ENCODE results near the gene RNF41.
"Not testable (repeated sequence)": the region's sequence is repeated elsewhere in the genome, so short reads cannot be mapped to it uniquely, and the experiment has no call there.

RNF41 gene

DNA sequence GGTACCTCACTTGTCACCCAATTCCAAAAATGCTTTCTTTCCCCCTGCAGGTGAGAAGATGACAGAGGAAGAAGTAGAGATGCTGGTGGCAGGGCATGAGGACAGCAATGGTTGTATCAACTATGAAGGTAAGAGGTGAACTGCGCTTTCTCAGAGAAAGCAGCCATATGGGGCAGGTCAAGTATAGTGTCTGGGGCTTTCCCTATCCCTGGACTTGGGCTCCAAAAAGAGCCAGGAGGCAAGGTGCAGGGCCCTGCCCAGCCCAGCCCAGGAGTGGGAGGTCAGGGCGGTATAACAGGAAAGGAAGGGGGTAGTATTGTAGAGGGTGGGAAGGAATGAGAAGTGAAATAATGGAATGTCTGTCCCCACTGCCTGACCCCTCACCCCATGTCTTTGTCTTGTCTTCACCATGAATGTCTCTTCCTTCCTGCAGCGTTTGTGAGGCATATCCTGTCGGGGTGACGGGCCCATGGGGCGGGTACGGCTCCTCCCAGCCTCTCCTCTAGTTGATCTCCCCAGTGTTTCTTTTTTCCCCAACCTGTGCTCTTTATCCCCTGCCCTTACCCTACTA is 61.4 kb downstream of the RNF41 start:
- no peaks in the 10 kb centered on the region for H3K27me3 ChIP-seq (ENCODE audit: control insufficient read depth, insufficient read depth, low read length, poor library complexity, severe bottlenecking)
- no peaks in the 10 kb centered on the region for H3K9me3 ChIP-seq (ENCODE audit: control insufficient read depth, low read length)
- 59 to 71% methylated on average over 7 of the region's 7 CpGs for WGBS, 2 experiments
- H3K36me3 ChIP-seq (ENCODE audit: control insufficient read depth, insufficient read depth, low read length) = peaks cover 42% of the 10 kb centered on the region
- H3K4me1 ChIP-seq (ENCODE audit: control insufficient read depth, insufficient read depth, low read length) = peaks cover 38% of the 10 kb centered on the region
- H3K27ac ChIP-seq (ENCODE audit: insufficient read depth, low read depth, low read length, poor library complexity, severe bottlenecking) = peak overlapping the region; percentile 62
- H3K4me3 ChIP-seq (ENCODE audit: insufficient read depth, low read depth, low read length) = peak overlapping the region; percentile 70

DNA sequence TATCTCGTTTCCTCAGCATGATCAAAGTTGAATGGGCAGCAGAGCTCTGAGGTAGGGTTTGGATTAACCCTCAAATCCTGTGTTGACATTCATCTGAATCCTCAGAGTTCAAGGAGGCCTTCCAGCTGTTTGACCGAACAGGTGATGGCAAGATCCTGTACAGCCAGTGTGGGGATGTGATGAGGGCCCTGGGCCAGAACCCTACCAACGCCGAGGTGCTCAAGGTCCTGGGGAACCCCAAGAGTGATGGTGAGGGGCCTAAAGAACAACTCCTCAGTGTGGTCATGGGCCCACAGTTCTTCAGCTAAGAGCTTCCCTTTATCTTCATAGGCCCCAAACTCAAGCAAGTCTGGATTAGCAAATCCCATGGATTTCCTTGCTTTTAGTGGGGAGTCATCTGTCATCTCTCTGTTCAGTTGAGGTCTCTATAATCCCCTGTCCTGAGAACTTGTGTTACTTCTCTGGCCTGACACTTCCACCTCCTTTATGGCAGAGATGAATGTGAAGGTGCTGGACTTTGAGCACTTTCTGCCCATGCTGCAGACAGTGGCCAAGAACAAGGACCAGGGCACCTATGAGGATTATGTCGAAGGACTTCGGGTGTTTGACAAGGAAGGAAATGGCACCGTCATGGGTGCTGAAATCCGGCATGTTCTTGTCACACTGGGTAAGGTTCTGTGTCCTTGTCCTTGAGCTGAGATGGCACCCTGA is 62.1 kb downstream of the RNF41 start:
- Histone ChIP-seq H3K27me3 (ENCODE audit: control insufficient read depth, insufficient read depth, low read length, poor library complexity, severe bottlenecking) (no peaks in the 10 kb centered on the region), H3K27ac (ENCODE audit: insufficient read depth, low read depth, low read length, poor library complexity, severe bottlenecking) (peak overlapping the region; percentile 62), H3K4me3 (ENCODE audit: insufficient read depth, low read depth, low read length) (peak overlapping the region; percentile 70), H3K36me3 (ENCODE audit: control insufficient read depth, insufficient read depth, low read length) (peaks cover 40% of the 10 kb centered on the region), H3K9me3 (ENCODE audit: control insufficient read depth, low read length) (no peaks in the 10 kb centered on the region), H3K4me1 (ENCODE audit: control insufficient read depth, insufficient read depth, low read length) (peaks cover 38% of the 10 kb centered on the region)
- WGBS, 2 experiments = 74 to 80% methylated on average over 8 of the region's 8 CpGs

DNA sequence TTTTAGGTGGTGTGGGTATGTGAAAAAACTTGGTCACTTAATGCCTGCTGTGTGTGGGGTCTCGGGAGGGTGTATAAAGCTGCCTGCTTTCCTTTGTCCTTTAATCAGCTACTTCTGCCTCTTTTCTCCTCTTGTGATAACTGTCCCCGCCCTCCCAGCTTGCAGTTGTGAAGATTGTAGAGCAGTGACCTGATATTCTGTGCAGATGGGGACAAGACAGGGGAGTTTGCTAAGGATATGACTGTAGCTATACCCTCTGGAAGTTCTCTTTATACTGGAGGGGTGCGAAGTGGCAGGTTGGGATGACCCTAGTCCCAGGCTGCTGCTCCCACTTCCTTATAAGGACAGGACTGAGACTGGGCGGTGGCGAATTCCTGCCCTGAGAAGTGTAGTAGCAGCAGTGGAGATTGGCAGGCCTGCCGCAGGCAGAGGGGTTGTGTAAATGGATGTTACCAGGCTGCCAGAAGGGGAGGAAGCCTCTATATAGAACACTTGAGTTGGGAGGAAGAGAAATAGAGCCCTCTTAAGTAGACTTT is 62.7 kb downstream of the RNF41 start:
- Histone ChIP-seq H3K4me1 (ENCODE audit: control insufficient read depth, insufficient read depth, low read length) (peaks cover 43% of the 10 kb centered on the region), H3K4me3 (ENCODE audit: insufficient read depth, low read depth, low read length) (peak overlapping the region; percentile 70), H3K27me3 (ENCODE audit: control insufficient read depth, insufficient read depth, low read length, poor library complexity, severe bottlenecking) (no peaks in the 10 kb centered on the region), H3K27ac (ENCODE audit: insufficient read depth, low read depth, low read length, poor library complexity, severe bottlenecking) (peak overlapping the region; percentile 89), H3K36me3 (ENCODE audit: control insufficient read depth, insufficient read depth, low read length) (peaks cover 34% of the 10 kb centered on the region), H3K9me3 (ENCODE audit: control insufficient read depth, low read length) (no peaks in the 10 kb centered on the region)
- 2 to 3% methylated on average over 5 to 6 of the region's 6 CpGs for WGBS, 2 experiments

GRCh38 chr12:56158029-56158925 is 63.4 kb downstream of the RNF41 start, which contains the start of gene MYL6:
MYL6 (plus strand) TSS chr12:56158359; CDS start chr12:56158402, 43 bp downstream.
- no peaks in the 10 kb centered on the region for H3K9me3 ChIP-seq (ENCODE audit: control insufficient read depth, low read length)
- peaks cover 47% of the 10 kb centered on the region for H3K4me1 ChIP-seq (ENCODE audit: control insufficient read depth, insufficient read depth, low read length)
- H3K27me3 ChIP-seq (ENCODE audit: control insufficient read depth, insufficient read depth, low read length, poor library complexity, severe bottlenecking) = no peaks in the 10 kb centered on the region
- H3K27ac ChIP-seq (ENCODE audit: insufficient read depth, low read depth, low read length, poor library complexity, severe bottlenecking) = peak within 1 kb of the TSS; percentile 98
- WGBS, 2 experiments = 0% methylated on average over 25 of the region's 30 CpGs
- peak within 1 kb of the TSS; percentile 70 for H3K4me3 ChIP-seq (ENCODE audit: insufficient read depth, low read depth, low read length)
- H3K36me3 ChIP-seq (ENCODE audit: control insufficient read depth, insufficient read depth, low read length) = peaks cover 33% of the 10 kb centered on the region

DNA sequence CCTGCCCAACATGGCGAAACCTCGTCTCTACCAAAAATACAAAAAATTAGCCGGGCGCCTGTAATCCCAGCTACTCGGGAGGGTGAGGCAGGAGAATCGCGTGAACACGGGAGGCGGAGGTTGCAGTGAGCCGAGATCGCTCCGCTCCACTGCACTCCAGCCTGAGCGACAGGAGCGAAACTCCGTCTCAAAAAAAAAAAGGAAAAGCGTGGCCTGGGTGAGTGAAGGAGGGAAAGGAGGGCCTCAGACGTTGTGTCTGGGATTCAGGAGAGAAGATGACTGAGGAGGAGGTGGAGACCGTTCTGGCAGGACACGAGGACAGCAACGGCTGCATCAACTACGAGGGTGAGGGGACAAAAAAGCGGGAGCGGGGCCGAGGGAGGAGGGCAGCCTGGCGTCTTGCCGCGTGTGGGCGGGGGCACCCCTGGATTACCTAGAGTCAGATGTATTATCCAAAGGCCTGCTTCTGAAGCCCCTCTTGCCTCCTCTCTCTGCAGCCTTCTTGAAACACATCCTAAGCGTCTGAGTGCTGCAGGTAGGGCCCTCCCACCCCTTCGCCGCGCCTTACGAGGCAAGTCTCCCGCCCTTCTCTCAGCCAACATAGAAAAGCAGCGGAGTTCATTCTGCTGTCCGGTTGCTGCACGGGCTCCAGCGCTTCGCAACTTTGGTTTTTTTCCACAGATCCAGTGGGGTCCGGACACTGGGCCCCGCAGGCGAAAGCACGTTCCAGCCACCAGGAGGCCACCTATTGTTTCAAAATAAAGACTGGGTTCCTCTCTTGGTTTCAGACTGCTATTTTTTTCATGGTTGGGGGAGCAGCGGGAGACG is 64.3 kb downstream of the RNF41 start:
- H3K4me3 ChIP-seq (ENCODE audit: insufficient read depth, low read depth, low read length) = peak overlapping the region; percentile 70
- H3K36me3 ChIP-seq (ENCODE audit: control insufficient read depth, insufficient read depth, low read length) = peaks cover 30% of the 10 kb centered on the region
- H3K9me3 ChIP-seq (ENCODE audit: control insufficient read depth, low read length) = no peaks in the 10 kb centered on the region
- peak overlapping the region; percentile 98 for H3K27ac ChIP-seq (ENCODE audit: insufficient read depth, low read depth, low read length, poor library complexity, severe bottlenecking)
- peaks cover 47% of the 10 kb centered on the region for H3K4me1 ChIP-seq (ENCODE audit: control insufficient read depth, insufficient read depth, low read length)
- WGBS, 2 experiments = 18% methylated on average over 45 of the region's 45 CpGs
- H3K27me3 ChIP-seq (ENCODE audit: control insufficient read depth, insufficient read depth, low read length, poor library complexity, severe bottlenecking) = no peaks in the 10 kb centered on the region

- not testable (repeated sequence) for H3K9me3 ChIP-seq (ENCODE audit: control insufficient read depth, low read length); H3K27me3 ChIP-seq (ENCODE audit: control insufficient read depth, insufficient read depth, low read length, poor library complexity, severe bottlenecking)
- peaks cover 39% of the 10 kb centered on the region for H3K4me1 ChIP-seq (ENCODE audit: control insufficient read depth, insufficient read depth, low read length)
- peak overlapping the region; percentile 98 for H3K27ac ChIP-seq (ENCODE audit: insufficient read depth, low read depth, low read length, poor library complexity, severe bottlenecking)
- H3K4me3 ChIP-seq (ENCODE audit: insufficient read depth, low read depth, low read length) = peak overlapping the region; percentile 70
- WGBS, 2 experiments = 92 to 94% methylated on average over 21 of the region's 21 CpGs
- H3K36me3 ChIP-seq (ENCODE audit: control insufficient read depth, insufficient read depth, low read length) = peaks cover 24% of the 10 kb centered on the region
Measured at GRCh38 chr12:56156464-56157200, 65.1 kb downstream of the RNF41 start.

GRCh38 chr12:56155256-56155845 is 66.4 kb downstream of the RNF41 start:
- 93 to 95% methylated on average over 11 of the region's 11 CpGs for WGBS, 2 experiments
- Histone ChIP-seq H3K4me1 (ENCODE audit: control insufficient read depth, insufficient read depth, low read length) (peaks cover 30% of the 10 kb centered on the region), H3K4me3 (ENCODE audit: insufficient read depth, low read depth, low read length) (no peak overlapping the region), H3K27ac (ENCODE audit: insufficient read depth, low read depth, low read length, poor library complexity, severe bottlenecking) (no peak overlapping the region), H3K9me3 (ENCODE audit: control insufficient read depth, low read length) (no peaks in the 10 kb centered on the region), H3K36me3 (ENCODE audit: control insufficient read depth, insufficient read depth, low read length) (peaks cover 19% of the 10 kb centered on the region), H3K27me3 (ENCODE audit: control insufficient read depth, insufficient read depth, low read length, poor library complexity, severe bottlenecking) (no peaks in the 10 kb centered on the region)

- no peaks in the 10 kb centered on the region for H3K9me3 ChIP-seq (ENCODE audit: control insufficient read depth, low read length)
- H3K27me3 ChIP-seq (ENCODE audit: control insufficient read depth, insufficient read depth, low read length, poor library complexity, severe bottlenecking) = no peaks in the 10 kb centered on the region
- no peak overlapping the region for H3K4me3 ChIP-seq (ENCODE audit: insufficient read depth, low read depth, low read length)
- 95% methylated on average over 5 of the region's 5 CpGs for WGBS, 2 experiments
- peaks cover 13% of the 10 kb centered on the region for H3K36me3 ChIP-seq (ENCODE audit: control insufficient read depth, insufficient read depth, low read length)
- H3K4me1 ChIP-seq (ENCODE audit: control insufficient read depth, insufficient read depth, low read length) = peaks cover 25% of the 10 kb centered on the region
- H3K27ac ChIP-seq (ENCODE audit: insufficient read depth, low read depth, low read length, poor library complexity, severe bottlenecking) = no peak overlapping the region
Measured at GRCh38 chr12:56154818-56155217, 66.9 kb downstream of the RNF41 start.

Data from ectodermal cell (in vitro differentiated cells).